Tibial artery (tissue), 4 donors: ENCODE data around the gene EXOSC2.
A peak's percentile ranks its signal among the peaks of the same experiment; 100 is the strongest.

Experiments
- DNase-seq, 2 donors: peaks; one replicate each; pipeline ENCODE4 v3.0.0-alpha.2; 2019
- H3K27ac ChIP-seq, 2 donors: fragments of 200-600 bp; sonication (generic) in 1 of 2; 1 replicate in 1 of 2; 2 replicates in 1 of 2; pipeline ENCODE4 v1.5.1; 2018 to 2019; ENCODE audit warnings: mild to moderate bottlenecking in 1 of 2
- H3K27me3 ChIP-seq, 2 donors: fragments of 200-600 bp; sonication (generic) in 1 of 2; one replicate each; pipeline versions ENCODE4 v1.5.1 to v1.6.0; 2016 to 2019
- H3K36me3 ChIP-seq, 3 donors: fragments of 200-600 bp; sonication (generic) in 2 of 3; one replicate each; pipeline ENCODE4 v1.5.1; 2016 to 2019; ENCODE audit warnings: mild to moderate bottlenecking in 2 of 3
- H3K4me1 ChIP-seq, 4 donors: fragments of 200-600 bp; sonication (generic) in 2 of 4; 1 replicate in 3 of 4; 2 replicates in 1 of 4; pipeline ENCODE4 v1.5.1; 2016 to 2019
- H3K4me3 ChIP-seq, 2 donors: fragments of 200-600 bp; sonication (generic) in 1 of 2; 1 replicate in 1 of 2; 2 replicates in 1 of 2; pipeline ENCODE4 v1.5.1; 2018 to 2019; ENCODE audit warnings: mild to moderate bottlenecking in 2 of 2
- H3K9me3 ChIP-seq, 3 donors: fragments of 200-600 bp; sonication (generic) in 1 of 3; one replicate each; pipeline ENCODE4 v1.5.1; 2016 to 2019
- CTCF ChIP-seq, 2 experiments: fragments of 200-600 bp in 1 of 2; fragments of 450-650 bp in 1 of 2; IDR thresholded peaks; one replicate each; pipeline ENCODE4 v1.5.1; 2017 to 2019; ENCODE audit warnings: antibody characterized with exemption in 2 of 2, mild to moderate bottlenecking in 1 of 2, moderate library complexity in 1 of 2
- intact Hi-C: fragments of 100-400 bp; cut with DNase I; formaldehyde crosslinking; loops from one replicate; pipeline ENCODE4 v1.15.0; 2023; ENCODE audit warnings: low total_unique reads

Gene EXOSC2

GRCh38 chr9:130701059-130702022, 7.8 kb downstream of the EXOSC2 start:
- Histone ChIP-seq H3K9me3 (no peaks in the 10 kb centered on the region), H3K27ac (peak overlapping the region; percentile 35 to 41), H3K4me3 (no peak overlapping the region), H3K4me1 (peaks cover 0 to 15% (median 7%) of the 10 kb centered on the region in 4 donors), H3K27me3 (no peaks in the 10 kb centered on the region), H3K36me3 (peaks cover 44 to 92% (median 76%) of the 10 kb centered on the region in 3 donors)
- intact Hi-C loops: loop anchor here (2.0 to 5.0 kb wide), 3 partner anchors 66 to 346 kb away; no protein-coding TSS in a partner anchor
- peak; percentile 71 to 86 for DNase-seq
- TF ChIP-seq CTCF (IDR thresholded peaks at IDR 0.05): peak; percentile 89 to 94

GRCh38 chr9:130703501-130703900, 9.9 kb downstream of the EXOSC2 start:
- peaks cover 0 to 15% (median 6%) of the 10 kb centered on the region in 4 donors for H3K4me1 ChIP-seq
- H3K36me3 ChIP-seq: peaks cover 36 to 72% (median 54%) of the 10 kb centered on the region in 3 donors
- no peak for TF ChIP-seq CTCF (IDR thresholded peaks at IDR 0.05)
- DNase-seq: no peak
- H3K9me3 ChIP-seq: no peaks in the 10 kb centered on the region
- no peak overlapping the region for H3K4me3 ChIP-seq
- H3K27ac ChIP-seq: no peak overlapping the region
- no peaks in the 10 kb centered on the region for H3K27me3 ChIP-seq
- intact Hi-C loops: loop anchor here (5.0 kb wide), 2 partner anchors 64 to 344 kb away; no protein-coding TSS in a partner anchor

- intact Hi-C loops: loop anchor here (2.0 kb wide), 1 partner anchor 235 kb away; no protein-coding TSS in a partner anchor
- no peaks in the 10 kb centered on the region for H3K27me3 ChIP-seq
Observed at GRCh38 chr9:130707225-130707976, 13.8 kb downstream of the EXOSC2 start.

GRCh38 chr9:130710822-130711352, 17.3 kb downstream of the EXOSC2 start:
- Histone ChIP-seq H3K9me3 (no peaks in the 10 kb centered on the region), H3K36me3 (peaks cover 0 to 6% (median 0%) of the 10 kb centered on the region in 3 donors), H3K4me3 (no peak overlapping the region), H3K27me3 (no peaks in the 10 kb centered on the region), H3K4me1 (peaks cover 0 to 21% (median 13%) of the 10 kb centered on the region in 4 donors), H3K27ac (no peak overlapping the region)
- TF ChIP-seq CTCF (IDR thresholded peaks at IDR 0.05): no peak
- intact Hi-C loops: no loop called here
- no peak for DNase-seq

More at GRCh38 chr9:130707225-130707976, 13.8 kb downstream of the EXOSC2 start:
- Histone ChIP-seq H3K4me1 (peaks cover 0 to 7% (median 3%) of the 10 kb centered on the region in 4 donors), H3K36me3 (peaks cover 27 to 39% (median 29%) of the 10 kb centered on the region in 3 donors), H3K9me3 (no peaks in the 10 kb centered on the region), H3K4me3 (no peak overlapping the region), H3K27ac (no peak overlapping the region)
- peak; percentile 68 to 75 for TF ChIP-seq CTCF (IDR thresholded peaks at IDR 0.05)
- peak; percentile 69 to 71 for DNase-seq

- TF ChIP-seq CTCF (IDR thresholded peaks at IDR 0.05): no peak
- Histone ChIP-seq H3K9me3 (no peaks in the 10 kb centered on the region), H3K27me3 (no peaks in the 10 kb centered on the region), H3K27ac (no peak overlapping the region), H3K4me1 (peaks cover 0 to 26% (median 15%) of the 10 kb centered on the region in 4 donors), H3K36me3 (peaks cover 0 to under 1% (median 0%) of the 10 kb centered on the region in 3 donors), H3K4me3 (no peak overlapping the region)
- intact Hi-C loops: no loop called here
- DNase-seq: no peak
Observed at GRCh38 chr9:130711469-130711868, 17.9 kb downstream of the EXOSC2 start.
